GM21515 (cell line): ENCODE data around the gene MOV10.

Experiments
- ATAC-seq: cut with Tn5 transposase; IDR thresholded peaks from one replicate; pipeline ENCODE4 v1.9.1; 2021; ENCODE audit not compliant: unreplicated experiment

MOV10 gene

GRCh38 chr1:112729909-112730308, 55.5 kb downstream of the MOV10 start:
- no peak for ATAC-seq

GRCh38 chr1:112731451-112731850, 57.0 kb downstream of the MOV10 start:
- no peak for ATAC-seq

- no peak for ATAC-seq
Measured at GRCh38 chr1:112735752-112736151, 61.3 kb downstream of the MOV10 start.

- ATAC-seq, result no peak
Measured at GRCh38 chr1:112737573-112737972, 63.1 kb downstream of the MOV10 start.

- no peak for ATAC-seq
Measured at GRCh38 chr1:112743174-112744008, 68.9 kb downstream of the MOV10 start.

GRCh38 chr1:112744009-112744578, 69.6 kb downstream of the MOV10 start:
- no peak for ATAC-seq

GRCh38 chr1:112748396-112748795, 73.9 kb downstream of the MOV10 start:
- ATAC-seq, result no peak
